K562 (cell line): Measurements from ENCODE around the gene RNF126. TPM values are rescaled to one million over a fixed set of nuclear protein-coding genes. Genes with fewer than 3 reads are reported as not detected.

Experiments used
- ARID1B ChIP-seq: fragments of 450-650 bp; IDR thresholded peaks from 2 replicates; pipeline ENCODE4 v1.6.1; 2016; ENCODE audit warnings: antibody characterized with exemption, mild to moderate bottlenecking, inconsistent platforms
- BRF1 ChIP-seq: IDR thresholded peaks from 3 replicates; pipeline ENCODE4 v1.6.1; 2011; ENCODE audit warnings: borderline replicate concordance, mild to moderate bottlenecking; ENCODE audit not compliant: insufficient read length; ENCODE audit errors: extremely low read depth
- EP400 ChIP-seq: fragments of 450-650 bp; IDR thresholded peaks from 2 replicates; pipeline ENCODE4 v1.6.1; 2017; ENCODE audit warnings: antibody characterized with exemption, mild to moderate bottlenecking, moderate library complexity
- HDAC1 ChIP-seq, 2 experiments: fragments of 450-650 bp; IDR thresholded peaks; 2 replicates each; pipeline ENCODE4 v1.6.1; 2016 to 2017; ENCODE audit warnings: inconsistent platforms in 1 of 2, mild to moderate bottlenecking in 1 of 2, moderate library complexity in 1 of 2
- MYC ChIP-seq, 2 experiments: fragments of 250-450 bp in 1 of 2; sonication (Bioruptor Pico) in 1 of 2; IDR thresholded peaks; 2 replicates each; pipeline versions ENCODE4 v1.5.1 to v1.6.1; 2012 to 2021; ENCODE audit warnings: low read depth in 2 of 2, borderline replicate concordance in 1 of 2, improper control_type of control experiment in 1 of 2, low read length in 1 of 2, mild to moderate bottlenecking in 1 of 2, moderate library complexity in 1 of 2
- NFYB ChIP-seq: IDR thresholded peaks from 2 replicates; pipeline ENCODE4 v1.6.1; 2011; ENCODE audit warnings: mild to moderate bottlenecking, moderate library complexity; ENCODE audit not compliant: insufficient read length; ENCODE audit errors: extremely low read depth
- PCBP2 ChIP-seq: fragments of 200-400 bp; formaldehyde crosslinking; IDR thresholded peaks from 2 replicates; pipeline ENCODE4 v1.6.1; 2018; ENCODE audit warnings: low read length, low read depth, mild to moderate bottlenecking, moderate library complexity; ENCODE audit not compliant: poor library complexity, severe bottlenecking
- PHF20 ChIP-seq: fragments of 450-650 bp; IDR thresholded peaks from 2 replicates; pipeline ENCODE4 v1.6.1; 2018; ENCODE audit not compliant: partially characterized antibody
- RBFOX2 ChIP-seq: fragments of 200-400 bp; formaldehyde crosslinking; IDR thresholded peaks from 2 replicates; pipeline ENCODE4 v1.6.1; 2017; ENCODE audit warnings: low read depth, mild to moderate bottlenecking, low read length, moderate library complexity
- RBM25 ChIP-seq: fragments of 200-400 bp; formaldehyde crosslinking; IDR thresholded peaks from 2 replicates; pipeline ENCODE4 v1.6.1; 2018; ENCODE audit warnings: low read length, low read depth, moderate library complexity; ENCODE audit not compliant: severe bottlenecking
- RCOR1 ChIP-seq, 2 experiments: IDR thresholded peaks; 2 replicates each; pipeline ENCODE4 v1.6.1; 2012; ENCODE audit warnings: low read depth in 2 of 2, low read length in 2 of 2, borderline replicate concordance in 1 of 2, improper control_type of control experiment in 1 of 2
- RFX7 ChIP-seq: fragments of 250-450 bp; sonication (Bioruptor Pico); IDR thresholded peaks from 2 replicates; pipeline ENCODE4 v1.5.1; 2021; ENCODE audit warnings: mild to moderate bottlenecking
- SIN3B ChIP-seq: fragments of 450-650 bp; IDR thresholded peaks from 2 replicates; pipeline ENCODE4 v1.6.1; 2017; ENCODE audit warnings: low read depth, mild to moderate bottlenecking, moderate library complexity
- TAF15 ChIP-seq: fragments of 200-400 bp; formaldehyde crosslinking; IDR thresholded peaks from 2 replicates; pipeline ENCODE4 v1.6.1; 2017; ENCODE audit warnings: mild to moderate bottlenecking, low read depth, low read length, moderate library complexity
- TAF7 ChIP-seq: fragments of 450-650 bp; IDR thresholded peaks from 2 replicates; pipeline ENCODE4 v1.6.1; 2016; ENCODE audit warnings: missing genetic modification characterization, missing compliant biosample characterization
- ZBTB7A ChIP-seq: IDR thresholded peaks from 2 replicates; pipeline ENCODE4 v1.6.1; 2011; ENCODE audit warnings: low read depth, mild to moderate bottlenecking, low read length, moderate library complexity, borderline replicate concordance; ENCODE audit not compliant: control insufficient read depth
- ZFP1 ChIP-seq: fragments of 450-650 bp; formaldehyde crosslinking; IDR thresholded peaks from 2 replicates; pipeline ENCODE4 v1.4.0; 2020; ENCODE audit warnings: mild to moderate bottlenecking, mixed read lengths
- ZNF133 ChIP-seq: fragments of 250-450 bp; sonication (Bioruptor Pico); IDR thresholded peaks from 2 replicates; pipeline ENCODE4 v1.4.0; 2020; ENCODE audit warnings: mild to moderate bottlenecking
- ZNF140 ChIP-seq: fragments of 250-450 bp; sonication (Bioruptor Pico); IDR thresholded peaks from 2 replicates; pipeline ENCODE4 v1.8.0; 2021; ENCODE audit warnings: moderate library complexity, mild to moderate bottlenecking, inconsistent platforms
- ZNF699 ChIP-seq: fragments of 250-450 bp; sonication (Bioruptor Pico); IDR thresholded peaks from 2 replicates; pipeline ENCODE4 v1.8.0; 2021; ENCODE audit warnings: mild to moderate bottlenecking, moderate library complexity; ENCODE audit not compliant: insufficient replicate concordance
- ZNF740 ChIP-seq, 3 experiments: fragments of 200-800 bp in 1 of 3; sonication (Bioruptor generic) in 1 of 3; sonication (generic) in 1 of 3; formaldehyde crosslinking in 1 of 3; IDR thresholded peaks; 2 replicates each; pipeline versions ENCODE4 v1.6.1 to v1.8.0; 2016 to 2022; ENCODE audit warnings: mild to moderate bottlenecking in 2 of 3, missing compliant biosample characterization in 2 of 3, missing genetic modification characterization in 2 of 3, missing genetic modification reagents in 1 of 3
- polyA plus RNA-seq, 8 experiments: library from polyadenylated mRNA; depleted of rRNA in 4 of 8; stranded (reverse) in 5 of 8; unstranded in 3 of 8; fragments of >200 nt; fragmentation: Nextera tagmentation in 2 of 8; fragmentation: Illumina TruSeq in 1 of 8; extraction: Ambion mirVana in 2 of 8; extraction: Trizol in 1 of 8; gene quantifications; 2 replicates each; pipeline versions ENCODE4 v1.2.1 to v1.2.3, GENCODE V29; 2011 to 2014; ENCODE audit warnings: inconsistent platforms in 1 of 8, missing spikeins in 1 of 8
- total RNA-seq, 7 experiments: library from RNA; depleted of rRNA in 6 of 7; stranded (reverse); fragments of >200 nt in 6 of 7; fragmentation: Illumina TruSeq in 2 of 7; extraction: Trizol in 2 of 7; gene quantifications; 2 replicates each; pipeline versions ENCODE4 v1.2.1 to v1.2.3, GENCODE V29; 2011 to 2021; ENCODE audit warnings: low replicate concordance in 1 of 7
- TF ChIP-seq, protein P1 (sequence below): sonication (generic); formaldehyde crosslinking; IDR thresholded peaks from 2 replicates; pipeline ENCODE4 v1.8.0; 2022; ENCODE audit warnings: missing genetic modification reagents, mild to moderate bottlenecking, moderate library complexity, borderline replicate concordance
- TF ChIP-seq, protein P2 (sequence below), 2 experiments: fragments of 450-650 bp in 1 of 2; sonication (generic) in 1 of 2; formaldehyde crosslinking in 1 of 2; IDR thresholded peaks in 1 of 2; conservative IDR thresholded peaks in 1 of 2; 2 replicates each; pipeline versions ENCODE4 v1.6.1 to v1.8.1; 2016 to 2023; ENCODE audit warnings: mild to moderate bottlenecking in 2 of 2, moderate library complexity in 2 of 2, inconsistent platforms in 1 of 2, missing genetic modification reagents in 1 of 2

The RNF126 gene
- total and polyA plus RNA-seq, 9 of the 15 experiments (the other 6 are each of a cell fraction or from before 2014, with no cell fraction given): 0.27 to 101 (median 12.3) TPM

- TF ChIP-seq ZNF699 (CRISPR knock-in tag) (no peak), NFYB (peak; percentile 66), PCBP2 (no peak), RBFOX2 (peak; percentile 44), ZNF140 (CRISPR knock-in tag) (no peak), HDAC1 (IDR thresholded peaks at IDR 0.05) (peak in 1 of 2 experiments; percentile 67; a peak in 2 of 4 replicates), ZNF133 (no peak), RFX7 (no peak), RCOR1 (IDR thresholded peaks at IDR 0.05; ENCODE audit: borderline replicate concordance in 1 of 2, low read depth in 2 of 2, low read length in 2 of 2) (no peak), TAF15 (no peak), SIN3B (peak; percentile 36; the same call in 1 of the 2 replicates), PHF20 (peak; percentile 67), RBM25 (peak; percentile 91), MYC (IDR thresholded peaks at IDR 0.05; ENCODE audit: low read depth, low read length) (peak; percentile 56; the same call in 1 of the 2 replicates), MYC (CRISPR knock-in tag; IDR thresholded peaks at IDR 0.05; ENCODE audit: borderline replicate concordance, low read depth) (no peak), TAF7 (tag) (no peak), BRF1 (no peak), EP400 (no peak), ZNF740 (CRISPR knock-in tag; IDR thresholded peaks at IDR 0.05) (no peak), ZNF740 (tag; IDR thresholded peaks at IDR 0.05) (no peak), ARID1B (peak; percentile 55), ZFP1 (CRISPR knock-in tag) (no peak), ZBTB7A (peak; percentile 13; the same call in 1 of the 2 replicates)
- TF ChIP-seq, protein P1, sequence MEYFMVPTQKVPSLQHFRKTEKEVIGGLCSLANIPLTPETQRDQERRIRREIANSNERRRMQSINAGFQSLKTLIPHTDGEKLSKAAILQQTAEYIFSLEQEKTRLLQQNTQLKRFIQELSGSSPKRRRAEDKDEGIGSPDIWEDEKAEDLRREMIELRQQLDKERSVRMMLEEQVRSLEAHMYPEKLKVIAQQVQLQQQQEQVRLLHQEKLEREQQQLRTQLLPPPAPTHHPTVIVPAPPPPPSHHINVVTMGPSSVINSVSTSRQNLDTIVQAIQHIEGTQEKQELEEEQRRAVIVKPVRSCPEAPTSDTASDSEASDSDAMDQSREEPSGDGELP: 0 out of 2 replicates have a peak, but pooled peaks have one; percentile 45
- TF ChIP-seq, protein P2, sequence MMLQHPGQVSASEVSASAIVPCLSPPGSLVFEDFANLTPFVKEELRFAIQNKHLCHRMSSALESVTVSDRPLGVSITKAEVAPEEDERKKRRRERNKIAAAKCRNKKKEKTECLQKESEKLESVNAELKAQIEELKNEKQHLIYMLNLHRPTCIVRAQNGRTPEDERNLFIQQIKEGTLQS (IDR thresholded peaks at IDR 0.05): 0 out of 2 replicates have a peak, but pooled peaks have one; percentile 11
- TF ChIP-seq, protein P2 (CRISPR knock-in tag; conservative IDR thresholded peaks at IDR 0.05): no peak
Measured at GRCh38 chr19:639253-640160, 23.5 kb downstream of the RNF126 start, which contains the start of gene FGF22 (continued).
